ENCODE measurements around the gene ANKRD31.

- TF ChIP-seq CTCF (conservative IDR thresholded peaks at IDR 0.05; ENCODE audit: low read depth, low read length) (no peak), EZH2 (IDR thresholded peaks at IDR 0.05; ENCODE audit: low read length, unreplicated experiment) (no peak), EZH2phosphoT487 (IDR thresholded peaks at IDR 0.05; ENCODE audit: borderline replicate concordance, low read length) (no peak)
Measured at GRCh38 chr5:75067434-75067833, 169.2 kb downstream of the ANKRD31 start.

Data from PC-3 (cell line).